ENCODE measurements around the gene RNF112. TPM values are rescaled to one million over a fixed set of nuclear protein-coding genes. Genes with fewer than 3 reads are reported as not detected.

RNF112 gene
- total RNA-seq, 1 donor from 2014 or later = 1.1 TPM

DNA sequence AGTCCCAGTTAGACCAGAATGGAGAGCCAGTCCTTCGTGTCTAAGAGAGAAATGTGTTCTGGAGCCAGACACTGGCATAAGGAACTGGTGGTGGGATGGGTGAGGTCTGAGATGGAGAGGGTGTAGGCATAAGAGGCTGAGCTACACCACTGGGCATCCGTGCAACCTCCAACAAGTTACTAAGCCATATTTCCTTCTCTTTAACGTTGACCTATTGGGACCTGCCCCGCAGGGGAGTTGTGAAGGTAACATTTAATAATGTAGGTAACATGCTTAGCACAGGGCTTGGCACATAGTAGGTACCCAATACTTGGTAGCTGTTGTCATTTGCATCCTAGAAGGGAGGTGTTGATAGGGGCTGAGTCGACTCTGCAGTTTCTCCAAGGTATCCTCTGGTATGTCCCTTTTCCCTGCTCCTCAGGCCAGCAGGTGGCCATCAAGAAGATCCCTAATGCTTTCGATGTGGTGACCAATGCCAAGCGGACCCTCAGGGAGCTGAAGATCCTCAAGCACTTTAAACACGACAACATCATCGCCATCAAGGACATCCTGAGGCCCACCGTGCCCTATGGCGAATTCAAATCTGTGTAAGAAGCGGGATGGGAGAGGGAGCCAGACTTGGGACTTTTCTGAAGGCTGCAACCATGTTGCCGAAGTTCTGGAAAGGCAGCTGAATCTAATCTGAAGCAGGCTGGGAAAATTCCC lies 31.5 kb upstream of the RNF112 start:
- H3K27me3 Mint-ChIP-seq = no peaks in the 10 kb centered on the region
- TF ChIP-seq, protein P1, sequence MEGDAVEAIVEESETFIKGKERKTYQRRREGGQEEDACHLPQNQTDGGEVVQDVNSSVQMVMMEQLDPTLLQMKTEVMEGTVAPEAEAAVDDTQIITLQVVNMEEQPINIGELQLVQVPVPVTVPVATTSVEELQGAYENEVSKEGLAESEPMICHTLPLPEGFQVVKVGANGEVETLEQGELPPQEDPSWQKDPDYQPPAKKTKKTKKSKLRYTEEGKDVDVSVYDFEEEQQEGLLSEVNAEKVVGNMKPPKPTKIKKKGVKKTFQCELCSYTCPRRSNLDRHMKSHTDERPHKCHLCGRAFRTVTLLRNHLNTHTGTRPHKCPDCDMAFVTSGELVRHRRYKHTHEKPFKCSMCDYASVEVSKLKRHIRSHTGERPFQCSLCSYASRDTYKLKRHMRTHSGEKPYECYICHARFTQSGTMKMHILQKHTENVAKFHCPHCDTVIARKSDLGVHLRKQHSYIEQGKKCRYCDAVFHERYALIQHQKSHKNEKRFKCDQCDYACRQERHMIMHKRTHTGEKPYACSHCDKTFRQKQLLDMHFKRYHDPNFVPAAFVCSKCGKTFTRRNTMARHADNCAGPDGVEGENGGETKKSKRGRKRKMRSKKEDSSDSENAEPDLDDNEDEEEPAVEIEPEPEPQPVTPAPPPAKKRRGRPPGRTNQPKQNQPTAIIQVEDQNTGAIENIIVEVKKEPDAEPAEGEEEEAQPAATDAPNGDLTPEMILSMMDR (IDR thresholded peaks at IDR 0.05; ENCODE audit: unreplicated experiment) = no peak
- H3K4me3 Mint-ChIP-seq (ENCODE audit: low read depth) = peak overlapping the region; percentile 93
- H3K9me3 Mint-ChIP-seq (ENCODE audit: low read depth) = no peaks in the 10 kb centered on the region
- no peak for DNase-seq (ENCODE audit: low spot score, unreplicated experiment)
- H3K4me1 Mint-ChIP-seq (ENCODE audit: low read depth) = peaks cover 14% of the 10 kb centered on the region
- peak overlapping the region; percentile 88 for H3K27ac Mint-ChIP-seq
- H3K36me3 Mint-ChIP-seq (ENCODE audit: insufficient read depth) = peaks cover 13% of the 10 kb centered on the region

DNA sequence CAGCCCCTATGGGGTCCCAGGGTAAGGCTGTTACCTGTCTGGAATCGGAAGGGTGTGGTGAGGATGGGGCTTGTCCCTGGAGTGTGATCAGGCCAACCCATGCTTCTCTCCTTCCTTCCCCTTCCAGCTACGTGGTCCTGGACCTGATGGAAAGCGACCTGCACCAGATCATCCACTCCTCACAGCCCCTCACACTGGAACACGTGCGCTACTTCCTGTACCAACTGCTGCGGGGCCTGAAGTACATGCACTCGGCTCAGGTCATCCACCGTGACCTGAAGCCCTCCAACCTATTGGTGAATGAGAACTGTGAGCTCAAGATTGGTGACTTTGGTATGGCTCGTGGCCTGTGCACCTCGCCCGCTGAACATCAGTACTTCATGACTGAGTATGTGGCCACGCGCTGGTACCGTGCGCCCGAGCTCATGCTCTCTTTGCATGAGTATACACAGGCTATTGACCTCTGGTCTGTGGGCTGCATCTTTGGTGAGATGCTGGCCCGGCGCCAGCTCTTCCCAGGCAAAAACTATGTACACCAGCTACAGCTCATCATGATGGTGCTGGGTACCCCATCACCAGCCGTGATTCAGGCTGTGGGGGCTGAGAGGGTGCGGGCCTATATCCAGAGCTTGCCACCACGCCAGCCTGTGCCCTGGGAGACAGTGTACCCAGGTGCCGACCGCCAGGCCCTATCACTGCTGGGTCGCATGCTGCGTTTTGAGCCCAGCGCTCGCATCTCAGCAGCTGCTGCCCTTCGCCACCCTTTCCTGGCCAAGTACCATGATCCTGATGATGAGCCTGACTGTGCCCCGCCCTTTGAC lies 30.3 kb upstream of the RNF112 start:
- Mint-ChIP-seq H3K27me3 (no peaks in the 10 kb centered on the region), H3K36me3 (ENCODE audit: insufficient read depth) (peaks cover 16% of the 10 kb centered on the region), H3K4me3 (ENCODE audit: low read depth) (peak overlapping the region; percentile 12), H3K9me3 (ENCODE audit: low read depth) (no peaks in the 10 kb centered on the region), H3K4me1 (ENCODE audit: low read depth) (peaks cover 16% of the 10 kb centered on the region), H3K27ac (no peak overlapping the region)
- TF ChIP-seq, protein P1 (IDR thresholded peaks at IDR 0.05; ENCODE audit: unreplicated experiment) = no peak
- DNase-seq (ENCODE audit: low spot score, unreplicated experiment) = no peak

DNA sequence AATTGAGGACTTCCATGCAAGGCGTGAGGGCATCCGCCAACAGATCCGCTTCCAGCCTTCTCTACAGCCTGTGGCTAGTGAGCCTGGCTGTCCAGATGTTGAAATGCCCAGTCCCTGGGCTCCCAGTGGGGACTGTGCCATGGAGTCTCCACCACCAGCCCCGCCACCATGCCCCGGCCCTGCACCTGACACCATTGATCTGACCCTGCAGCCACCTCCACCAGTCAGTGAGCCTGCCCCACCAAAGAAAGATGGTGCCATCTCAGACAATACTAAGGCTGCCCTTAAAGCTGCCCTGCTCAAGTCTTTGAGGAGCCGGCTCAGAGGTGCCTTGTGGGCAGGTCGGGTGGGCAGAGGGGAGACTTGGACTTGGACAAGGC lies 29.7 kb upstream of the RNF112 start:
- no peaks in the 10 kb centered on the region for H3K9me3 Mint-ChIP-seq (ENCODE audit: low read depth)
- no peaks in the 10 kb centered on the region for H3K27me3 Mint-ChIP-seq
- peaks cover 17% of the 10 kb centered on the region for H3K4me1 Mint-ChIP-seq (ENCODE audit: low read depth)
- no peak overlapping the region for H3K4me3 Mint-ChIP-seq (ENCODE audit: low read depth)
- H3K27ac Mint-ChIP-seq = no peak overlapping the region
- no peak for DNase-seq (ENCODE audit: low spot score, unreplicated experiment)
- TF ChIP-seq, protein P1 (IDR thresholded peaks at IDR 0.05; ENCODE audit: unreplicated experiment) = no peak
- H3K36me3 Mint-ChIP-seq (ENCODE audit: insufficient read depth) = peaks cover 16% of the 10 kb centered on the region

DNA sequence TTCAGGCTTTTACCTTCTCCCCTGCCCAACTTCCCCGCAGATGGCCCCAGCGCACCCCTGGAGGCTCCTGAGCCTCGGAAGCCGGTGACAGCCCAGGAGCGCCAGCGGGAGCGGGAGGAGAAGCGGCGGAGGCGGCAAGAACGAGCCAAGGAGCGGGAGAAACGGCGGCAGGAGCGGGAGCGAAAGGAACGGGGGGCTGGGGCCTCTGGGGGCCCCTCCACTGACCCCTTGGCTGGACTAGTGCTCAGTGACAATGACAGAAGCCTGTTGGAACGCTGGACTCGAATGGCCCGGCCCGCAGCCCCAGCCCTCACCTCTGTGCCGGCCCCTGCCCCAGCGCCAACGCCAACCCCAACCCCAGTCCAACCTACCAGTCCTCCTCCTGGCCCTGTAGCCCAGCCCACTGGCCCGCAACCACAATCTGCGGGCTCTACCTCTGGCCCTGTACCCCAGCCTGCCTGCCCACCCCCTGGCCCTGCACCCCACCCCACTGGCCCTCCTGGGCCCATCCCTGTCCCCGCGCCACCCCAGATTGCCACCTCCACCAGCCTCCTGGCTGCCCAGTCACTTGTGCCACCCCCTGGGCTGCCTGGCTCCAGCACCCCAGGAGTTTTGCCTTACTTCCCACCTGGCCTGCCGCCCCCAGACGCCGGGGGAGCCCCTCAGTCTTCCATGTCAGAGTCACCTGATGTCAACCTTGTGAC lies 29.1 kb upstream of the RNF112 start:
- Mint-ChIP-seq H3K4me1 (ENCODE audit: low read depth) (peaks cover 18% of the 10 kb centered on the region), H3K27me3 (no peaks in the 10 kb centered on the region), H3K4me3 (ENCODE audit: low read depth) (no peak overlapping the region), H3K36me3 (ENCODE audit: insufficient read depth) (peaks cover 16% of the 10 kb centered on the region), H3K9me3 (ENCODE audit: low read depth) (no peaks in the 10 kb centered on the region), H3K27ac (no peak overlapping the region)
- TF ChIP-seq, protein P1 (IDR thresholded peaks at IDR 0.05; ENCODE audit: unreplicated experiment) = no peak
- no peak for DNase-seq (ENCODE audit: low spot score, unreplicated experiment)

Data from progenitor cell of endocrine pancreas (in vitro differentiated cells).